Measurements from ENCODE around the gene FLNC.

Gene FLNC

GRCh38 chr7:128801003-128801402, 29.2 kb upstream of the FLNC start:
- no peak for DNase-seq (ENCODE audit: extremely low read depth, low read depth)
- TF ChIP-seq CTCF (IDR thresholded peaks at IDR 0.05; ENCODE audit: low read depth, low read length, missing control alignments), result no peak
- no peak overlapping the region for H3K4me3 ChIP-seq (replicated peaks; ENCODE audit: low read depth, low read length)

- H3K4me3 ChIP-seq (replicated peaks; ENCODE audit: low read depth, low read length), result no peak overlapping the region
- no peak for DNase-seq (ENCODE audit: extremely low read depth, low read depth)
- TF ChIP-seq CTCF (IDR thresholded peaks at IDR 0.05; ENCODE audit: low read depth, low read length, missing control alignments), result no peak
Measured at GRCh38 chr7:128801667-128802418, 28.4 kb upstream of the FLNC start.

GRCh38 chr7:128804484-128804883, 25.7 kb upstream of the FLNC start:
- H3K4me3 ChIP-seq (replicated peaks; ENCODE audit: low read depth, low read length), result no peak overlapping the region
- DNase-seq (ENCODE audit: extremely low read depth, low read depth), result no peak
- no peak for TF ChIP-seq CTCF (IDR thresholded peaks at IDR 0.05; ENCODE audit: low read depth, low read length, missing control alignments)

GRCh38 chr7:128805225-128805624, 25.0 kb upstream of the FLNC start:
- TF ChIP-seq CTCF (IDR thresholded peaks at IDR 0.05; ENCODE audit: low read depth, low read length, missing control alignments), result no peak
- DNase-seq (ENCODE audit: extremely low read depth, low read depth), result no peak
- no peak overlapping the region for H3K4me3 ChIP-seq (replicated peaks; ENCODE audit: low read depth, low read length)

DNA sequence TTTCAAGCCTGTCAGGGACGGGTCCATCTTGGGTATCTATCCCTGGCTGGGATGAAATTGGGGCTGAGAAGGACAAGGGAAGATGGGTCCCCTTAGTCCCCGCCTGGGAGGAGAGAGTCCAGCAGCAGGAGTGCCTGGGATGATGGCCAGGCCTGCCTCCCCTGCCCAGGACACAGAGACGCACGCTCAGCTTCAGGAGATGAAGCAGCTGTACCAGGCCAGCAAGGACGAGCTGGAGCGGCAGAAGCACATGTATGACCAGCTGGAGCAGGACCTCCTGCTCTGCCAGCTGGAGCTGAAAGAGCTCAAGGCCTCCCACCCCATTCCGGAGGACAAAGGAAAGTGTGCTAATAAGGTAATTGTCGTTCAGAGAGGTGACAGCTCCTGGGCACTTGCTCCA, 23.0 kb upstream of the FLNC start:
- DNase-seq (ENCODE audit: extremely low read depth, low read depth), result no peak
- TF ChIP-seq CTCF (IDR thresholded peaks at IDR 0.05; ENCODE audit: low read depth, low read length, missing control alignments), result no peak

GRCh38 chr7:128809363-128809762, 20.8 kb upstream of the FLNC start:
- no peak for TF ChIP-seq CTCF (IDR thresholded peaks at IDR 0.05; ENCODE audit: low read depth, low read length, missing control alignments)

More for the DNA sequence above, 23.0 kb upstream of the FLNC start:
- no peak overlapping the region for H3K4me3 ChIP-seq (replicated peaks; ENCODE audit: low read depth, low read length)

DNA sequence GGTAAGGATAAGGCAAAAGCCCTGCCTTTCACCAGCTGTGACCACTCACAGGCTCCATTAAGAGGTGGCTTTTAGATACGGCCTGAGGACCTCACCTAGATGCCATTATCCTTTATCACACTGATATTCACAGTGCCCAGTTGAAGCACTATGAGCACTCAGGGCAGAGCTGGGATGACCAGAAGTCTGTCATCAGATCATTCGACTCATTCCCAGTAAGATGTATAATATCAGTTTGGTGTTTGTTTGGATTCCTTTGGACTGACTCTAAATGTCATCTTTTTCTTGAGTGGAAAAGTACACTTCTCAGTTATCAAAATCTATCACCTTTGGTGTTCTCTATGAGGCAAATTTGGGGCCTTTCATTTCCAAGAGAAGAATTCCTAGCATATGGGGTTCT, 19.7 kb upstream of the FLNC start:
- no peak overlapping the region for H3K4me3 ChIP-seq (replicated peaks; ENCODE audit: low read depth, low read length)
- no peak for TF ChIP-seq CTCF (IDR thresholded peaks at IDR 0.05; ENCODE audit: low read depth, low read length, missing control alignments)
- DNase-seq (ENCODE audit: extremely low read depth, low read depth), result no peak

More at GRCh38 chr7:128809363-128809762, 20.8 kb upstream of the FLNC start:
- H3K4me3 ChIP-seq (replicated peaks; ENCODE audit: low read depth, low read length), result no peak overlapping the region
- DNase-seq (ENCODE audit: extremely low read depth, low read depth), result no peak
